Ecto neural progenitor cell (in vitro differentiated cells): ENCODE results near the gene BMPER.
"Not testable (repeated sequence)": the region's sequence is repeated elsewhere in the genome, so short reads cannot be mapped to it uniquely, and the experiment has no call there.

Experiments used
- DNase-seq: peaks from one replicate; pipeline ENCODE4 v3.0.0-alpha.2; 2018; ENCODE audit warnings: low spot score

The BMPER gene

DNA sequence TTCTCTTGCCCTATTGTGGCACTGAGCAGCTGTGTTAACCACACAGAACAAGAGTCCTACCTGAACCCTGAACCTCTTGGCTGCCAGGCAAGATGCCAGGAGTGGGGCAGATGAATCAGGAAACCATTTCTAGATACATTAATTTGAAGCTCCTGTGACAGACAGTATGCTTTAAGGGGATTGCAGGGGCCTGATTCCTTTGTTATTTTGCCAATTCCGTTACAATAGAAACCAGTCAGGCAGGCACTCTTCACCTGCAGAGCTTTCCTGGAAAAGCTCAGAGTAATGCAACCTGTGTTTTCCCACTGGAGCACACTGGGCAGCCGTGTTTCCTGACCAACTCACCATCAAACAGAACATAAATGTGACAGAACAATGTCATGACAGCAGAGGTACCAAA, 233.1 kb downstream of the BMPER start:
- no peak for DNase-seq

DNA sequence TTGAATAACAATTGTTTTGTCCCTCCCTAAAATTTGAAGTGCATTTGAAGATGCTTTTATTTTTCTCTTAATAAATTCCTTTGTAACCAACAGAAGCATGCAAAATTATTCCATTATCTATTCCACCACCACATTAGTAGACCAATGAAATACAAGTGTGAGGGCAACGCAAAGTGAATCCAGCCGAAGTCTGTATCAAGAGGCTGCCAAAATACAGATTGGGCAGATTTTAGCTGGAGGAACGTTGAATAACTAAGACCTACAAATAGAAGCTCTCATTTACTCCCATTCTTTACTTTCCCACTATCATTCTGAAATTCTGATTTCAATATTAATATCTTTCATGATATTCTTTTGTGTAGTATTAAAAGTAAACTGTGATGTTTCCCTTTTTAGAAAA, 233.7 kb downstream of the BMPER start:
- no peak for DNase-seq

DNA sequence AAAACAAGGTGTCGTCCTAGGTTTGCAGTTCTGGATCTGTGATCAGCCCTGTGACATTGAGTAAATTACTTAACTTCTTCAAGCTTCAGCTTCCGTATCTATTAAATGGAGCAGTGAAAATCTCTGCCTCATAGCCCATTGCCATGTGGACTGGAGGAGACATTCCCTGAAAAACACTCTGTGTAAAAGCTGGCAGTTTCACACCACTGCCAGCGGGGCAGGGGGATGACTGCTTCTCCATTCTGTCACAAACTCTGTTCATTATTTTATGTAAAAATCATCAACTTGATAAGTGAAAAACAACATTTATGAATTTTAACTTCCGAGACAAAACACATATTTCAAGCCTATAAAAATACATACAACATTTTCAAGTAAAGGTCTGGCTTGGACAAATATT, 234.7 kb downstream of the BMPER start:
- no peak for DNase-seq

DNA sequence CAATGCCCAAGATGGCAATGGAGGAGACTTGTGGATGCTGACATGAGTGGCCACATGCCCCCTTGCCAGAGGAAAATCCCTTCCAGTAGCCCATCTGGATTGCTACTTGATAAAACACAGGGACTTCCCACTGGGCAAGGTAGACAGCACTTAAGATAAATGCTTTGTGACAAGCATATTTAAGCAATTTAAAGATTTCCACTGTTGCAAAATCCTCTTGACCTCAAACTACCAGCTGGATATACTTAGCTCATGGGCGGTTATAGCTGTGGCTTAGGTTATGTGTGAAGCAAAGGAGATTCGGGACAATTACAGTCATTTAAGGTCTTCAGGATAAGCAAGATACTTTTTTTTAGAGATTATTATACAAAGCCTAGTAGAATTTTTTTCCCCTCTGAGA, 238.1 kb downstream of the BMPER start:
- DNase-seq, result no peak

DNA sequence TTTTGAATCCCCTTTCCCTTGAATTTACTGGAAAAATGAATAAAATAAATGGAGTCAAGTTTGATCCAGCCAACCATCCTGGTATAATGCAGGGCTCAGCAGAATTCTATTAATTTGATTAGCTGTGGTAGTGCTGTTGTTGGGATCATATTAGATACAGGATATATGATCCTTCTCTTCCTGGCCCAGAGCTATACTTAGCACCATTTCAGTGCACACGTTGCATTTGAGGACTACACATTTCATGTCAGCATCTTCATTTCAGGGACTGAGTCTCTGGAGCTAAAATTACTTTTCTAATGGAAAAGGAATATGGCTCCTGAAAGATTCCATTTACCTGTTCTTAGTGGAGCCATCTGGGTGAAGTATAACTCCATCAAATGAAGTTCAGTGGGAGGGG, 240.3 kb downstream of the BMPER start:
- no peak for DNase-seq

DNA sequence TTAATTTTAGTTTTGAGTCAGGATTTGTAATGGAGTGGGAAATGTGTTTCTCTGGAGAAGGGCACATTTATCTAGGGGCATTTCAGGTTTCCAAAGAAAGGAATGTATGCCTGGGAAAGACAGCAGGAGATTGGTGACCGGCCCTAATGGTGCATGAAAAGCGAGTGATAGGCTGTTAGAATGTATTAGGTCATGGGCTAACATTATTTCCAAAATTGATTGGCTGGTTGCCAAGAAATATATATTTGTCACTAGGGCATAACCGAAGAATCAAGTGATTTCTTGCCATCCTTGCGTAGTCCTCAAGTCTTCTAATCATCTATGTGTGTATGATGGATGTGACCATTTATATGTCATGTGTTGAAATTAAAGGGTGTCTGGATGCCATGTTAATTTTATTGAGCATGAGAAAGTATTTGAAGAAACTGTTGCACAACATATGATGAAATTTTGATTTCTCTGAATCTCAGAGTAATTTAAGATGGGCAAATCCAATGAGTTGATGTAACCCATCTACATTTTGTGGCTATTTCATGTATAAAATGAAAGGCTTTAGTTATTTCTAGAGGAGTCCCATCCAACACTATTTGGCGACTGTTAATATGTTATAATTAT, 248.4 kb downstream of the BMPER start:
- DNase-seq, result no peak

DNA sequence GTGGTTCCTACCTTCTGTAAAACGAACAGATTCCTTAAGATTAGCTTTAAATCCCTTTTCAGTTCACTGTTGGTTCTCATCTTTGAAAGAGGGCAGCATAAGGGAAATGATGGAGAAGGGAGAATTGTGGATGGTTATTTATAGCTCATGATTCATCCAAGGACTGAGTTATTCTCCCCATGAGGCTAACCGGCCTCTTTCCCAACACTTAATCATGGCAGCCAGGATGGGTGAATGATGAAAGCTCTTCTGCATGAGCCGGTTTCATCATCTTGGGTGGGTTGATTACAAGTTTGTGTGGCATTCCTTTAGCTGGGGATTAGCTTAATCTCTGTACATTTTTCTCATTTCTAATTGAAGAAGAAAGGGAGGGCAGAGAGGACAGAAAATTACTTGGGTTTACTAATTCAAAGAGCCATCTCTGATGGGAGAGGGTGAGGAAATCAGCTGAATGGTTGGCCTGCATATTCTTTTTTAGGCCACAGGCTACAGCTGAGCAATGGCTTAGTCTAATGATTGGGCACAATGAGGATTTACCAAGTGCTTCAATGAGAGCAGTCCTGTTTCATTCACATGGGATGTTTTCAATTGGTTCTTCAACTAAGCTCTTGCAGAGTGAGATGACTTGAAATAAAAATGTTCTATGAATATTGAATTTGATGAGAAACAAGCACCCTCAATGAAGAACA, 250.0 kb downstream of the BMPER start:
- no peak for DNase-seq

DNA sequence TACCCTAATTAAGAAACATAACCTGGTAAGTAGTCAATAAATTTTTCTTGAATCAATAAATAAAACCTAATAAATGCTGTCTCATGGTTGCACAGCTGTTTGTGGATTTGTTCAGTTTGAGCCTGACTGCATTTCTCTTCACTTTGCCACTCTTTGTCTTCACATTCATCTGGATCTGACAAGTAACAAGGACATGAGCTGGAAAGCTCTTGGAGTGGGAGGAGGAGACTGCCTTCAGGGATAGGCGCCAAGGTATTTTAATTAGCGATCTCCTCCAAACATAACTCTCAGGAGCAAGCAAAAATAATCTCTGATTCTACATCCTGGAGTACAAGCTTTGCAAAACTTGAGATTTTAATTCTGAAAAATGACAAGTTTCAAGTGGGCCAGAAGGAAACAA, 251.0 kb downstream of the BMPER start:
- no peak for DNase-seq

DNA sequence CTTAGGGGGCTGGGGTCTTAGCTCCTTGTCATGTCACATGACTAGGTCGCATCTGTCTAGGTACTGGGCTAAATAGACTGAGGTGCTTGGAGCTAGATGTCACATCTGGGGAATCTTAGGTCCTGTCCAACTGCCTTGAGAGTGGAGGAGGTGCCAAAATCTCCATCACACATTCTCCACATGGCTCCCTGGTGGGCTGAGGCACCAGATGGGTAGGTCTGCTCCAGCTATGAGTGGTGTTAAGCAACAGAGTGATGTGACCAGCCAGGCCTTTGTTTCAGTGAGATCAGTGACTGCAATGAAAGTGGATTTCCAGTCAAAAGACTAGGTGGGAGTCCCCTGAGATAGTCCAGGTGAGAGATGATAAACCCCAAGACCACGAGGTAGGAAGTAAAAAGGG, 251.8 kb downstream of the BMPER start:
- DNase-seq, result no peak

DNA sequence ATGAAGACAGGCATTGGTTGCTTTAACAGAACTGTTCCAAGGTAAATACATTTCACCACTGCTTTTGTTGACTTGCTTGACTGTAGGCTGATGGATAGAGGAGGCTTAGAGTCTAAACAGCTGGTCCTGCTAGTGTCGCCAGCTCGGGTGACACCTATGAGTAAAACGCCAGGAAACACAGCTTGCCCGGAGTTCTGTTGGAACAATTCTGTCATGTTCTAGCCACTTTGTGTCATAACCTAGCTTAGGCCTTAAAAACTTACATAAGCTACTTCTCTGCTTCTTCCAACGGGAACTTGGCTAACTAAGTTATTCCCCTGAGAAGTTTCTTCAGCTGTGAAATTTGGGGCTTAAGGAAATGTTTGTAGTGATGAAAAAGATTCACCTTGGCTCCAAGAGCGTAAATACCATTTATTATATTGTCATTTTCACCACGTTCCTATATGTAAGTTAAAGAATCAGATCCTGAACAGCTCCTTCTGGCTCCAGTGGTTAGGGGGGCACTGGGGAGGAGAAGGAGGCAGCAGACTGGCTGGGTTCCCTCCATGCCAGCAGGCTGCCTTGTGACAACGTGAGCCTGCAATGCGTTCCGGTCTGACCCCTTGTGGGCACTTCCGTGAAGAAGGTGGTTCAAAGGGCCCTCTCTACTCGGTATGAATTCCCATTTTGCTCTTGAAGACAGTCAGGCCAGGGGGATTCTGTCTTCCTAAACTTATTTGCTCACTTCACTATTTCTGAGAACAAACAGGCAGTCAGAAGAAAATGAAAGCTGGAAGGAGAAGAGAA, 253.2 kb downstream of the BMPER start:
- peak; percentile 39 for DNase-seq

DNA sequence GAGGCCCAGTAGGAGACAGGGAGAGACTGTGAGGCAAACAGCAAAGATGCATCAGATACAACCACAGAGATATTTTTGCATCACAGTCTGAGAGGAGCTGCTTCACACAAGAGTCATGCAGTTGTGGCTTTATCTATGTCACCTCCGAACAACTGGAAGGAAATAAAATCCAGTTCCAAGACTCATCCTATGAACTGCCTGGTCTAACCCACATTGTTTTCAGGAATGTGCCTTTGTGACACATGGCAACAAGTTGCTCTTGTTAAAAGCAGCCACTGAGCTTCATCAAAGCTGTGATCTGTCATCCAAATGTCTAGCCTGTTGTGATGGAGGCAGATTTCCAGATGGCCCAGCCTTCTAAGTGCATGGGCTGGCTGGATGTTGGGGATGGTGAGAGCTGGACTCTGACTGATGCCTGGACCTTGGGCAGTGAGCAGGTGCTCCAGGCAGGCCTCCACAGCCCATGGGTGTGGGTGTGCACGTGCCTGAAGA, 255.0 kb downstream of the BMPER start:
- DNase-seq, result no peak

DNA sequence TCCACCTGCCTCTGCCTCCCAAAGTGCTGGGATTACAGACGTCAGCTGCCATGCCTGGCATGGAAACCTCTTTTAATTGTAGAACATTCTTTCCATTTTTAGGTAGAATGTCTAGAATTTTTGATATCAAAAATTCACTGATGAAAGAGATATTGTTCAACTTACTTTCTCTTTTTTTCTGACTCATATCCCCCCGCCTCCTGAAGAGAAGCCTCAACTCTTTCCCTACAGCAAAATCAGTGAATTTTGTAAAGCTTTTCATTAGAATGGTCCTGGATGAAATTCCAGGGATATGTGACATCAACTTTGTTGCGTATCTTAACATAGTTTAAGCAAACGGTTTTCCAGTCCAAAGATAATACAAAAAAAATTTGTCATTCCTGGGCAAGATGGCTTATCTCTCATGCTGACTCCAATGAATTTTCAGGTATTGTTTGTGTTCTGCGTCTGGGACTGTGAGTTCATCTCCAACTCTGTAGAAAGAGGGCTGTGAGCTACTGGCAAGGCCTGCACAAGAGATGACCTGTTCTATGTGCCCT, 256.8 kb downstream of the BMPER start:
- DNase-seq, result no peak

DNA sequence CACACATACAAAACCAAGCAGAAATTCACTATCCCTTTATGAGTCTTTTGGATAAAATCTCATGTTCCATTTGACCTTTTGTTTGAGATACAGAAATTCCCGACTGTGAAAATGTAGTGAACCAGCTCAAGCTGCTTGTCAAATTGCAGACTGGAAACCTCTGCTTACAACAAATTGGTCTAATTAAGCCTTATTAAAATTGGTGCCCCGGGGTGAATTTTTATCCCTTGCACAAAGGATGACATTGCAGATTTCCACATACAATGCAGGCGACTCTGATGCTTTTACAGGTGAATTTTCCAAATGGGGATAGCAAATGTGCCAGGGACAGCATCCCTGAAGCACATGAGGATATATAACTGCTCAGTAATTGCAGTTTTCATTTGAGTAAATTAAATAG, 257.3 kb downstream of the BMPER start:
- DNase-seq, result no peak

DNA sequence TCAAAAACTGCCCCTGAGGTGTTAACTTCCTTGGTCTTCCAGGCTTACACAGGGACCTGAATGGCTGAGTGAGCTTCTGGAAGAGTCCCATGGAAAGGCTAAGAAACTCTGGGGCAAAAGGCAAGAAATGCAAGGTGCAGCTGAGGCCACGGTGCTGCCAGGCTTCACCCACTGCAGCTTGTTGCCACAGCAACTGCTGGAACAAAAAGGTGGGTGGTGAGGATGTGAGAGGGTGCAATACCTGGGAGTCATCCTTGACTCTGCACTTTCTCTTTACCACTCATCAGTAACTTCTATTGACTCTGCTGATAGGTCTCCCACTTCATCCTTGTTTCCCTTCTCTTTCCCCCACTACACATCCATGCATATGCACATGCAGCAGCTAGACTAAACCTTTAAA, 258.6 kb downstream of the BMPER start:
- no peak for DNase-seq

DNA sequence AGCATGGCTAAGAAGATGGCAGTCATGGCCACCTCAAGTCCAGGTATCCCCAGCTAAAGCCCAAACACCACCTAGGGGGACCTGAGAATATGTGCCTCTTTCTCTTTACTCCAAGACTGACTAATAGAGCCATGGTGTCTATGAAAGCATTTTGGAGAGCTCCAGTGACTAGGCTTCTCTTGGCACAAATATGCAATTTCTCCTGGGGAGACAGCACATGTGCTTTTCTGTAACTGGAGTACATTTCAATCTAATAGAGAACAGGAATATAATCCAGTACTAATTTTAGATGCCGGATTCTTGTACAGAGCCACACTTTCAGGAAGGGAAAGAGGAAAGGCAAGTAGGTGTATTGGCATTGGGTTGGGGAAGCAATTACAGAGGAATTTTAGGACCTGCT, 260.1 kb downstream of the BMPER start:
- no peak for DNase-seq

DNA sequence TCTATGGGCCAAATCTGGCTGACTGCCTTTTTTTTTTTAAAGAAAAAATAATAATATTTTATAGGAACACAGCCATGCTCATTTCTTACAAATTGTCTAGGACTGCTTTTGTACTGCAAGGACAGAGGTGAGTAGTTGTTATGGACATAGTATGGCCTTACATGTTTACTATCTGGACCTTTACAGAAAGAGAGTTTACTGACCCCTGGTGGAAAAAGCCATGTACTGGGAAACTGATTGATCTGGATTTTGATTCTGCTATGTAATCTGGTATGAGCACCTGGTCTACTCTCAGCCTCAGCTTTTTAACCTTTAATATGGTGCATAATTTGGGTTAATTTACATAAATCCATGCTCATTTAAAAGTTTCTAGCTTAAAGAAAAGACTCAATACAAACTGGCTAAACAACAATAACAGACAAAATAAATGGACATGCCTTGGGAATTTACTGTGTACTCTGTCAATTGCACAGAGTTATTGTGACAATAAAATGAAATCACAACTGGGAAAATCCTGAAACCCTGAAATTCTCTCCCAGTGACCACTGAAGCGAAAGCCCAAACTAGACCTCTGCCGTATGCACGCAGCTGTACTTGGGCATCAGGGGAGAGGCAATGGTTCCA, 260.7 kb downstream of the BMPER start:
- no peak for DNase-seq

DNA sequence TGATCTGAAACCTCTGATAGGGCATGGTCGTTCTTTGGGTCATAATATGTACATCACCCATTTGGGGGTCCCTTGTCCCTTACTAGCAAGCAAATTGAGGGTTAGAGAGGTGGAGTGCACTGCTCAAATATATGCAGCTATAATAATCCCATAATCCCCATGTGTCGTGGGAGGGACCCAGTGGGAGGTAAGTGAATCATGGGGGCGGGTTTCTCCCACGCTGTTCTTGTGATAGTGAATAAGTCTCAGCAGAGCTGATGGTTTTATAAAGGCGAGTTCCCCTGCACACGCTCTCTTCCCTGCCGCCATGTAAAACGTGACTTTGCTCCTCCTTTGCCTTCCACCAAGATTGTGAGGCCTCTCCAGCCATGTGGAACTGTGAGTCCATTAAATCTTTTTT, 262.7 kb downstream of the BMPER start:
- no peak for DNase-seq

DNA sequence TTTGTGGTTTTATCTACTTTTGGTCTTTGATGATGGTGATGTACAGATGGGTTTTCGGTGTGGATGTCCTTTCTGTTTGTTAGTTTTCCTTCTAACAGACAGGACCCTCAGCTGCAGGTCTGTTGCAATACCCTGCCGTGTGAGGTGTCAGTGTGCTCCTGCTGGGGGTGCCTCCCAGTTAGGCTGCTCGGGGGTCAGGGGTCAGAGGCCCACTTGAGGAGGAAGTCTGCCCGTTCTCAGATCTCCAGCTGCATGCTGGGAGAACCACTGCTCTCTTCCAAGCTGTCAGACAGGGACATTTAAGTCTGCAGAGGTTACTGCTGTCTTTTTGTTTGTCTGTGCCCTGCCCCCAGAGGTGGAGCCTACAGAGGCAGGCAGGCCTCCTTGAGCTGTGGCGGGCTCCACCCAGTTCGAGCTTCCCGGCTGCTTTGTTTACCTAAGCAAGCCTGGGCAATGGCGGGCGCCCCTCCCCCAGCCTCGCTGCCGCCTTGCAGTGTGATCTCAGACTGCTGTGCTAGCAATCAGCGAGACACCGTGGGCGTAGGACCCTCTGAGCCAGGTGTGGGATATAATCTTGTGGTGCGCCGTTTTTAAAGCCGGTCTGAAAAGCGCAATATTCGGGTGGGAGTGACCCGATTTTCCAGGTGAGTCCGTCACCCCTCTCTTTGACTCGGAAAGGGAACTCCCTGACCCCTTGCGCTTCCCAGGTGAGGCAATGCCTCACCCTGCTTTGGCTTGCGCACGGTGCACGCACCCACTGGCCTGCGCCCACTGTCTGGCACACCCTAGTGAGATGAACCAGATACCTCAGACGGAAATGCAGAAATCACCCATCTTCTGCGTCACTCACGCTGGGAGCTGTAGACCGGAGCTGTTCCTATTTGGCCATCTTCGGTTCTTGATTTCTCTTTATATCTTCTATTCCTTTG, 269.6 kb downstream of the BMPER start:
- not testable (repeated sequence) for DNase-seq

DNA sequence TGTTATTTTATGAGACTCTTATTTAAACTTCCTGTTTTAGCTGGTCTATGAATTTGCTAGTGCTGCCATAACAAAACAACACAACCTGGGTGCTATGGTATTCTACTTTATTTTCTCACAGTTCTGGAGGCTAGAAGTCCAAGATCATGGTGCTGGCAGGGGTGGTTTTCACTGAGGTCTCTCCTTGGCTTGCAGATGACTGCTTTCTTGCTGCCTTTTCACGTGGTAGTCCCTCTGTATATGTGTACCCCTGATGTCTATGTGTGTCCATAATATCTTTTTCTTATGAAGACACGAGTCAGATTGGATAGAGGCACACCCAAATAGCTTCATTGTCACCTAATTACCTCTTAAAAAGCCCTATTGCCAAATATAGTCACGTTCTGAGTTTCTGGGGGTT, 270.5 kb downstream of the BMPER start:
- DNase-seq, result no peak

DNA sequence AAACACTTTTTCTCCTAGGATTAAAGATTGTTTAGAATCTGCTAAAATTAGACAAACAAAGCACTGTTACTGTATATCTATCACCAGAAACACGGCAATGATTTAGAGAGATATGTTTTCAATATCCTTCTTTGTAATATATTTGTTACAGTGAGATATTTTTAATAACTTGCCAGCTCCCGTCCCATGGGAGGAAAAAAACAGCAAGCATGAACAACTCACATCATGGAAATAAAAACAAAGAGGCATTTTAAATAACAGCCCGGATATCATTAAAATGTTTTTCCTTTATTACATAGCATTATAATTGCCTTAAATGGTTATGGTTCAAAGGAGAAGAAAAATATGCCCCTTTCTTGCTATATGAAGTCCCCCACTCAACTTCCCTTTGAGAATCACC, 272.1 kb downstream of the BMPER start:
- DNase-seq, result no peak

DNA sequence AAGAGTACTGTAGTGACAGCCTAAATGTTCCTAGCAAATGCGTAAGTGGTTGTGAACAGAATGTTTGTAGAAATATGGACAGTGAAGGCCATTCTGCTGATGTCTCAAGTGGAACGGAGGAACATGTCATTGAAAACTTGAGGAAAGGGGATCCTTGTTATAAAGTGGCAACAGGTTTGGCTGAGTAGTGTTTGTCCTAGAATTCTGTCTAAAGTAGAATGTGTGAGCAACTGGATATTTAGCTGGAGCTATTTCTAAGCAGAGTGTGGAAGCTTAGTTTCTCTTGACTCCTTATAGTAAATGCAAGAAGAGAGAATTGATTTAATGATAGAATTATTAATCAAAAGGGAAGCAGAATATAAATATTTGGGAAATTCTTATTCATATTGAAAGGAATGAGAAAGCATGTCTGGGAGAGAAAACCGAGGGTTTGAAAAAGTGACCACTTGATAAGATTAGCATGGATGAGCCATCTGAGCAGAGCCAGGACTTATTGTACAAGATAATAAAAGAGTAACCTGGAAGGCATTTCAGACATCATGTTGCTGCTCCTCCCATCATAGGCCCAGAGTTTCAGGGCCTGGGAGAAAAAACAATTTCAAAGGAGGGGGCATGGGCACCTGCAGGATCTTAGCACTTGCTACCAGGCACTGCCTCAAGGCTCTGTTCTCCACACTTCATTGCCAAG, 276.1 kb downstream of the BMPER start:
- no peak for DNase-seq
